D721Med (cell line): ENCODE results near the gene HEPHL1.
A peak's percentile ranks its signal among the peaks of the same experiment; 100 is the strongest.

ENCODE experiments used
- DNase-seq: peaks from one replicate; pipeline ENCODE4 v3.0.0; 2011; ENCODE audit warnings: low spot score; ENCODE audit not compliant: insufficient read length
- FAIRE-seq: peaks from 2 replicates; lab custom pipeline; 2011; peaks lifted over from hg19 to GRCh38; lab: Jason Lieb, UNC
- TF ChIP-seq, protein P1 (sequence below): IDR thresholded peaks from 2 replicates; pipeline ENCODE4 v1.5.1; 2012; ENCODE audit warnings: mild to moderate bottlenecking, control low read depth; ENCODE audit not compliant: insufficient read depth; ENCODE audit errors: missing control alignments

Gene HEPHL1

DNA sequence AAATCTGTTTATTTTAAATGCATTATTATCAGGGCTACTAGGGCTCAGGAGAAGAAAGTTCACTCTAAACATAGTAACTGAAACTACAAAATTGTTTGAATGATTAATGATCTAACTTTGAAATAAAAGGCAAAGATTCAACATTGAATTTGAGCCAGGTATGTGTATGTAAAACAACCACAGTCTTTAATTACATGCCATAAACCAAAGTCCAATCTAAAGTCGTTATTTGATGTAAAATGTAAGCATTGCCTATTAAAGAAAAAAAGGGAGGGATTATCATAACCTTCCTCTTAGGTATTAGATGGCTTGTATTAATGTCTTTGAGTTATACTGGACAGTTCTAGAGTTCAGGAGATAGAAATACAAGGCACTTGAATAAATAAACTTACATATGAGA lies 82.3 kb downstream of the HEPHL1 start:
- no peak for FAIRE-seq

DNA sequence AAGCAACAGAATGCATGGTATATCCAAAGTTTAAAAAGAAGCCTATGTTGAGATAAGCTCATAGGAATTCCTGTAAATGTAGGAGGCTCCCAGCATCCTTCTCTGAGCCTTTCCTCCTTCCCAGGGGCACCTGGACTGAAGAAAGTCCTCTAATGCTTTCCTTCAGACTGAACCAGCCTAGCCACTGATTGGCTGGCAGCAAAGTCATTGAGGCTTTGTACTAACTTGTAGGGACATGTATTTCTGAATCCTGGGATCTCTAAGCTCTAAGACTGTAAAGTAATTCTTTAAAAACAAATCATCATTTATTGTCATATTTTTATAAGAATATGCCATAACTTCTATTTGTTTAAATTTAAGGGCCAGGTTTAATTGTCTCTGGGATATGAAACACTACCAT lies 83.6 kb downstream of the HEPHL1 start:
- FAIRE-seq (no peak), DNase-seq (no peak)
- TF ChIP-seq, protein P1, sequence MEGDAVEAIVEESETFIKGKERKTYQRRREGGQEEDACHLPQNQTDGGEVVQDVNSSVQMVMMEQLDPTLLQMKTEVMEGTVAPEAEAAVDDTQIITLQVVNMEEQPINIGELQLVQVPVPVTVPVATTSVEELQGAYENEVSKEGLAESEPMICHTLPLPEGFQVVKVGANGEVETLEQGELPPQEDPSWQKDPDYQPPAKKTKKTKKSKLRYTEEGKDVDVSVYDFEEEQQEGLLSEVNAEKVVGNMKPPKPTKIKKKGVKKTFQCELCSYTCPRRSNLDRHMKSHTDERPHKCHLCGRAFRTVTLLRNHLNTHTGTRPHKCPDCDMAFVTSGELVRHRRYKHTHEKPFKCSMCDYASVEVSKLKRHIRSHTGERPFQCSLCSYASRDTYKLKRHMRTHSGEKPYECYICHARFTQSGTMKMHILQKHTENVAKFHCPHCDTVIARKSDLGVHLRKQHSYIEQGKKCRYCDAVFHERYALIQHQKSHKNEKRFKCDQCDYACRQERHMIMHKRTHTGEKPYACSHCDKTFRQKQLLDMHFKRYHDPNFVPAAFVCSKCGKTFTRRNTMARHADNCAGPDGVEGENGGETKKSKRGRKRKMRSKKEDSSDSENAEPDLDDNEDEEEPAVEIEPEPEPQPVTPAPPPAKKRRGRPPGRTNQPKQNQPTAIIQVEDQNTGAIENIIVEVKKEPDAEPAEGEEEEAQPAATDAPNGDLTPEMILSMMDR = no peak

More for the DNA sequence above, 82.3 kb downstream of the HEPHL1 start:
- TF ChIP-seq, protein P1 = no peak
- DNase-seq = no peak

DNA sequence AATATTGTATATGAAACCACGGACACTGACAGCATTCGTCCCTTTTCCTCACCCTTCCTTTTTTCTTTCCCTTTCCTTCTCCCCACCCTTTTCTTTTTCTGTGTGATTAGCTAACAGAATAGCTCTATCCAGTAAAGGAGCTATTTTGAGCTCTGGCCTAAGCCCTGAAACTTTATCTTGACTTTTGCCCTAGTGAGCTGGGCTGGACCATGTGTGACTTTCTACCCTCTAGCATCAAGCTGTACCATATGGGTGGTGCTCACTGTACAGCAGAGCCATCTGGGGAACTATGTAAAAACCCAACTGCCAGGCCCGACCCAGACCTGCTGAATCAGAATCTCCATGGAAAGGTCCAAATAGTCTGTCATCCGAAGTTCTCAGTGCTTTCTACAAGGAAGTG lies 85.6 kb downstream of the HEPHL1 start:
- TF ChIP-seq, protein P1 = no peak
- FAIRE-seq = no peak
- no peak for DNase-seq

DNA sequence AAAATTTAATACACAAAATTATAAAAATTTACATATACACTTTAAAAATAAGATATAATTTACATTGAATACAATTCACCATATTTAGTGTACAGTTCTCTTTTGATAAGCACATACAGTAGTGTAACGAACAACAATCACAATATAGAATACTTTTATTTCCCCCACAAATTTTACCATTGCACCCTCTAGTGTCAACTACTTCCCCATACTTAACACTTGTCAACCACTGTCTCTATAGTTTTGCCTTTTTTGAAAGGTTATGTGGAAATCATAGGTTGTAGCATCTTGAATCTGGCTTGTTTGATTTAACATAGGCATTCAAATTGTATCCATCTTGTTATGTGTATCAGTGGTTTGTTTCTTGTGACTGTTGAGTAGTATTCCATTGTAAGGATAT lies 86.2 kb downstream of the HEPHL1 start:
- TF ChIP-seq, protein P1 = no peak
- DNase-seq = no peak
- peak; percentile 32 for FAIRE-seq

DNA sequence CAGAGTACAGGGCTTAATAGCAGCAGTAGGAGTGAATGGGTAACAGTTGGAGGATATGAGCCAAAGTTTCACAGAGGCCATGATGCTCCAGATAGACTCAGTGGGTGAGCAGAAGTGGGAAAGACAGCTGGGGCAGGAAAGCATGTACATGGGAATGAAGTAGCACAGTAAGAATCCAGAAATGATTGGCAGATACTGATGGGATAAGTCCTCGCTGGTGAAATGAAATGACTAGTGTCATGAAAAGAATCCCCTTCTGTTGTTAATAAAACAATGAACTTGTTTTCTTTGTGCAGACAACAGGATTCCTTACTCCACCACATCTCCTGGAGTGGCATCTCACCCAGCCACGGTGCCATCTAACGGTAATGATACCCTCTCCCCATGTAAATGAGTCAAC lies 90.1 kb downstream of the HEPHL1 start:
- TF ChIP-seq, protein P1 = no peak
- FAIRE-seq (no peak), DNase-seq (no peak)

DNA sequence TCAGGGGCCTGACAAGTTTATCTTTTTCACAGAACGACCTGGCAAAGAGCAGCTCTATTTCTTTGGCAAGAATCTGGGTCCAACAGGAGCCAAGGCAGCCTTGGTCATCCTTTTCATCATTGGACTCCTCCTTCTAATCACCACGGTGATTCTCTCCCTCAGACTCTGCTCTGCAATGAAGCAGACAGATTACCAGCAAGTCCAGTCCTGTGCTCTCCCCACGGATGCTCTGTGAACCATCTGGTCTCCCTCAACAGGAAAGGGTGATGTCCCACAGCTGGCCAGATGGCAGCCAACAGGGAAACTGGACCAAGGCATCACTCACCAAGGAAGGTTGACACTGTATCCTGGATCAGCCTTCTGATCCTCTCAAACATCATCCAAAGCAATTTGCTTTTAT lies 90.5 kb downstream of the HEPHL1 start:
- TF ChIP-seq, protein P1 = no peak
- DNase-seq (no peak), FAIRE-seq (no peak)

DNA sequence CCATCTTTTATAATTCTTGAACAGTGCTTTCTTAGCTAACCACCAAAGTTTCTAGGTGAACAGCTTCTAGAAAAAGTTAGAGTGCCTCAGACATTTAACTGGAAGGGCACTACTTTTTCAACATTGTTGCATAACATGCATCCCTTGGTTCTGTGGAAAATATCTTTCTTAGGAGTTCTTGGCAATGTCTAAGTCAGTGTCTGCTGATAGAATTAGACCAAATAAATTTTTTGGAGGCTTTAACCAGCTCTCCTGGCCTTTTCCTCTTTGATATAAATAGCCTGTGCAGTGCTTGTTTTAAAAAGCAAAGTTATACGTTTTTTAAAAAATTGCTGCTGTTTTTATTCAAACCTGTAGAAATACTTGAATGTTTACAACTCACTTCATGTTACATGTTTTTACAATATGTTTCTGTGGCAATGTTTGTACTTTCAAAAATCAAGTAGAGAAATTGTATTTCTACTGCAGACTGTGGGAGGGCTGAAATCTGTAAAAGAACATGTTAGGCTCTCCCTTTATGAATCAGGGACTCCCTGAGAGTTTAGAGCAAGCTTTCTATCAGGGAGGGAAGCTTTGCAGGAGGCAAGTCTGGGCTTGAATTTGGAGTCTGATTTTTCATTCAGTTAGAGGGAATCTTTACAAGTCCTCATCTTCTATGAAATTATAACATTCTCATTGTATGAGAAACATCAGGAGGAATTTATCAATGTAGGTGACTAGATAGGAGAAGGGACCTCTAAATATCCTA lies 91.2 kb downstream of the HEPHL1 start:
- TF ChIP-seq, protein P1 = no peak
- FAIRE-seq = no peak
- DNase-seq = no peak
